Mesodermal cell (in vitro differentiated cells): ENCODE results near the gene FKBP15.
"Not testable (repeated sequence)": the region's sequence is repeated elsewhere in the genome, so short reads cannot be mapped to it uniquely, and the experiment has no call there.

ENCODE experiments used
- H3K27ac ChIP-seq: 2 replicates; pipeline ENCODE4 v1.7.0; 2013; ENCODE audit warnings: mild to moderate bottlenecking, low read depth, low read length, moderate library complexity; ENCODE audit not compliant: severe bottlenecking
- H3K36me3 ChIP-seq: 2 replicates; pipeline ENCODE4 v1.7.1; 2013; ENCODE audit warnings: mild to moderate bottlenecking, low read length, moderate library complexity; ENCODE audit not compliant: control insufficient read depth, insufficient read depth
- H3K4me1 ChIP-seq: one replicate; pipeline ENCODE4 v1.7.1; 2013; ENCODE audit warnings: mild to moderate bottlenecking, low read length; ENCODE audit not compliant: insufficient read depth, control insufficient read depth, poor library complexity, severe bottlenecking
- H3K4me3 ChIP-seq: 2 replicates; pipeline ENCODE4 v1.7.0; 2013; ENCODE audit warnings: low read length, control low read depth, mild to moderate bottlenecking; ENCODE audit not compliant: insufficient read depth, poor library complexity, severe bottlenecking; ENCODE audit errors: extremely low read depth
- H3K9me3 ChIP-seq: 2 replicates; pipeline ENCODE4 v1.7.1; 2013; ENCODE audit warnings: mild to moderate bottlenecking, low read length, moderate library complexity; ENCODE audit not compliant: control insufficient read depth
- WGBS, 2 experiments: methylation state at CpG; one replicate each; pipeline ENCODE4 v1.1.5; 2013; ENCODE audit warnings: missing lambda C conversion rate in 2 of 2; ENCODE audit not compliant: insufficient coverage in 2 of 2; 5-methylcytosine and 5-hydroxymethylcytosine counted together

Gene FKBP15

GRCh38 chr9:113149561-113149960 lies 71.5 kb downstream of the FKBP15 start:
- 84 to 96% methylated on average over 9 to 10 of the region's 10 CpGs for WGBS, 2 experiments
- not testable (repeated sequence) for H3K27ac ChIP-seq, H3K36me3 ChIP-seq, H3K9me3 ChIP-seq, H3K4me3 ChIP-seq, H3K4me1 ChIP-seq

GRCh38 chr9:113148781-113149510 lies 72.1 kb downstream of the FKBP15 start:
- 85 to 98% methylated on average over 5 to 6 of the region's 8 CpGs for WGBS, 2 experiments
- Histone ChIP-seq H3K4me1 (no peaks in the 10 kb centered on the region), H3K27ac (no peak overlapping the region), H3K36me3 (no peaks in the 10 kb centered on the region), H3K9me3 (no peaks in the 10 kb centered on the region), H3K4me3 (no peak overlapping the region)

- no peaks in the 10 kb centered on the region for H3K36me3 ChIP-seq
Measured at GRCh38 chr9:113148372-113148705, 72.7 kb downstream of the FKBP15 start.

GRCh38 chr9:113143432-113144227 lies 77.4 kb downstream of the FKBP15 start:
- no peak overlapping the region for H3K4me3 ChIP-seq
- no peak overlapping the region for H3K27ac ChIP-seq
- no peaks in the 10 kb centered on the region for H3K36me3 ChIP-seq
- H3K4me1 ChIP-seq = no peaks in the 10 kb centered on the region
- WGBS, 2 experiments = 72 to 91% methylated on average over 2 to 4 of the region's 5 CpGs
- peaks cover 3% of the 10 kb centered on the region for H3K9me3 ChIP-seq

More at GRCh38 chr9:113148372-113148705, 72.7 kb downstream of the FKBP15 start:
- H3K27ac ChIP-seq = no peak overlapping the region
- WGBS, 2 experiments = 60 to 93% methylated on average over 1 to 2 of the region's 6 CpGs
- no peaks in the 10 kb centered on the region for H3K4me1 ChIP-seq
- no peaks in the 10 kb centered on the region for H3K9me3 ChIP-seq
- no peak overlapping the region for H3K4me3 ChIP-seq

- WGBS, 2 experiments = 82 to 95% methylated on average over 4 to 8 of the region's 9 CpGs
- not testable (repeated sequence) for H3K36me3 ChIP-seq, H3K9me3 ChIP-seq, H3K27ac ChIP-seq, H3K4me3 ChIP-seq, H3K4me1 ChIP-seq
Measured at GRCh38 chr9:113140896-113141295, 80.2 kb downstream of the FKBP15 start.

GRCh38 chr9:113139953-113140352 lies 81.1 kb downstream of the FKBP15 start:
- 88% methylated on average over 2 of the region's 5 CpGs; no CpG with 5 or more reads in 1 of the 2 experiments for whole genome bisulfite sequencing, 2 experiments
- Histone ChIP-seq H3K36me3 (no peaks in the 10 kb centered on the region), H3K9me3 (peaks cover 3% of the 10 kb centered on the region), H3K27ac (no peak overlapping the region), H3K4me1 (no peaks in the 10 kb centered on the region), H3K4me3 (no peak overlapping the region)

GRCh38 chr9:113139225-113139829 lies 81.8 kb downstream of the FKBP15 start:
- Histone ChIP-seq H3K36me3 (no peaks in the 10 kb centered on the region), H3K4me1 (no peaks in the 10 kb centered on the region), H3K4me3 (no peak overlapping the region), H3K27ac (no peak overlapping the region), H3K9me3 (peaks cover 3% of the 10 kb centered on the region)
- WGBS, 2 experiments = 72 to 92% methylated on average over 3 to 4 of the region's 4 CpGs

GRCh38 chr9:113138760-113139159 lies 82.3 kb downstream of the FKBP15 start:
- Histone ChIP-seq H3K36me3 (no peaks in the 10 kb centered on the region), H3K27ac (no peak overlapping the region), H3K4me1 (no peaks in the 10 kb centered on the region), H3K4me3 (no peak overlapping the region), H3K9me3 (peaks cover 3% of the 10 kb centered on the region)
- WGBS, 2 experiments = 76 to 82% methylated on average over 2 to 3 of the region's 3 CpGs

GRCh38 chr9:113137196-113138168 lies 83.6 kb downstream of the FKBP15 start:
- no peak overlapping the region for H3K4me3 ChIP-seq
- 73 to 75% methylated on average over 6 to 8 of the region's 9 CpGs for WGBS, 2 experiments

GRCh38 chr9:113131689-113132151 lies 89.4 kb downstream of the FKBP15 start:
- 15 to 33% methylated on average over 3 of the region's 3 CpGs for WGBS, 2 experiments
- H3K4me1 ChIP-seq = no peaks in the 10 kb centered on the region
- no peaks in the 10 kb centered on the region for H3K9me3 ChIP-seq
- no peak overlapping the region for H3K4me3 ChIP-seq
- H3K27ac ChIP-seq = no peak overlapping the region
- H3K36me3 ChIP-seq = no peaks in the 10 kb centered on the region

More at GRCh38 chr9:113137196-113138168, 83.6 kb downstream of the FKBP15 start:
- H3K36me3 ChIP-seq = no peaks in the 10 kb centered on the region
- H3K4me1 ChIP-seq = no peaks in the 10 kb centered on the region
- H3K27ac ChIP-seq = no peak overlapping the region
- no peaks in the 10 kb centered on the region for H3K9me3 ChIP-seq
